Naive B cell (primary cell): Measurements from ENCODE around the gene CAPZB. TPM values are rescaled to one million over a fixed set of nuclear protein-coding genes. Genes with fewer than 3 reads are reported as not detected.
A peak's percentile ranks its signal among the peaks of the same experiment; 100 is the strongest.

Source experiments
- ATAC-seq, 2 donors: fragments of 150-1000 bp; cut with Tn5 transposase; 2 replicates each; pipeline ENCODE4 v1.10.0; 2021; ENCODE audit warnings: low read depth in 2 of 2, mild to moderate bottlenecking in 2 of 2, moderate library complexity in 2 of 2
- DNase-seq: peaks from one replicate; pipeline ENCODE4 v3.0.0; 2022
- H3K27ac Mint-ChIP-seq, 6 donors: one replicate each; pipeline ENCODE4 v1.8.0; 2020 to 2022; ENCODE audit warnings: mild to moderate bottlenecking in 6 of 6, mixed read lengths in 6 of 6, moderate library complexity in 5 of 6, inconsistent platforms in 2 of 6
- H3K27me3 Mint-ChIP-seq, 3 donors: one replicate each; pipeline ENCODE4 v1.8.0; 2021 to 2022; ENCODE audit warnings: mixed read lengths in 3 of 3, mild to moderate bottlenecking in 1 of 3
- H3K36me3 Mint-ChIP-seq, 2 donors: one replicate each; pipeline ENCODE4 v1.8.0; 2020 to 2022; ENCODE audit warnings: mixed read lengths in 2 of 2, inconsistent platforms in 1 of 2, mild to moderate bottlenecking in 1 of 2
- H3K4me1 Mint-ChIP-seq, 3 donors: one replicate each; pipeline ENCODE4 v1.8.0; 2020 to 2022; ENCODE audit warnings: mixed read lengths in 3 of 3, inconsistent platforms in 1 of 3, mild to moderate bottlenecking in 1 of 3, moderate library complexity in 1 of 3
- H3K4me3 Mint-ChIP-seq, 8 donors: one replicate each; pipeline ENCODE4 v1.8.0; 2020 to 2022; ENCODE audit warnings: mild to moderate bottlenecking in 8 of 8, mixed read lengths in 8 of 8, moderate library complexity in 8 of 8, inconsistent platforms in 2 of 8
- H3K9me3 Mint-ChIP-seq, 7 donors: one replicate each; pipeline ENCODE4 v1.8.0; 2020 to 2022; ENCODE audit warnings: mixed read lengths in 7 of 7, mild to moderate bottlenecking in 5 of 7, inconsistent platforms in 2 of 7, moderate library complexity in 1 of 7
- polyA plus RNA-seq, 6 donors: library from polyadenylated mRNA; unstranded; fragments of 300-500 nt; fragmentation: Illumina TruSeq; gene quantifications; one replicate each; pipeline ENCODE4 v1.2.3, GENCODE V29; 2021; ENCODE audit warnings: low read depth in 6 of 6

The CAPZB gene
- polyA plus RNA-seq, 6 donors from 2014 or later: 328 to 445 (median 382) TPM

- H3K27me3 Mint-ChIP-seq: no peaks in the 10 kb centered on the region
- no peak for DNase-seq
- H3K36me3 Mint-ChIP-seq: peaks cover 0 to 5% of the 10 kb centered on the region in 2 donors
- H3K27ac Mint-ChIP-seq: peak overlapping the region in 3 of 6 donors; percentile 2 to 72 (median 48)
- no peak overlapping the region for H3K4me3 Mint-ChIP-seq
- no peaks in the 10 kb centered on the region for H3K9me3 Mint-ChIP-seq
- peaks cover 44 to 83% (median 66%) of the 10 kb centered on the region in 3 donors for H3K4me1 Mint-ChIP-seq
- ATAC-seq: no peak
Measured at GRCh38 chr1:19435851-19436455, 49.4 kb downstream of the CAPZB start.

GRCh38 chr1:19435181-19435580 is 50.2 kb downstream of the CAPZB start:
- Mint-ChIP-seq H3K27ac (peak overlapping the region in 2 of 6 donors; percentile 33 to 44), H3K4me3 (no peak overlapping the region), H3K9me3 (no peaks in the 10 kb centered on the region), H3K27me3 (no peaks in the 10 kb centered on the region), H3K36me3 (peaks cover 0 to 5% of the 10 kb centered on the region in 2 donors), H3K4me1 (peaks cover 51 to 83% (median 69%) of the 10 kb centered on the region in 3 donors)
- DNase-seq (no peak), ATAC-seq (no peak)

GRCh38 chr1:19433719-19433998 is 51.7 kb downstream of the CAPZB start:
- no peak overlapping the region for H3K4me3 Mint-ChIP-seq
- H3K27ac Mint-ChIP-seq: peak overlapping the region in 2 of 6 donors; percentile 56 to 80
- no peaks in the 10 kb centered on the region for H3K9me3 Mint-ChIP-seq
- peaks cover 57 to 85% (median 69%) of the 10 kb centered on the region in 3 donors for H3K4me1 Mint-ChIP-seq
- H3K27me3 Mint-ChIP-seq: no peaks in the 10 kb centered on the region
- ATAC-seq: no peak
- H3K36me3 Mint-ChIP-seq: peaks cover 0 to 5% of the 10 kb centered on the region in 2 donors
- no peak for DNase-seq

GRCh38 chr1:19432943-19433718 is 52.2 kb downstream of the CAPZB start:
- ATAC-seq: no peak
- Mint-ChIP-seq H3K4me3 (no peak overlapping the region), H3K27me3 (no peaks in the 10 kb centered on the region), H3K4me1 (peaks cover 58 to 84% (median 71%) of the 10 kb centered on the region in 3 donors), H3K36me3 (peaks cover 0 to 5% of the 10 kb centered on the region in 2 donors), H3K27ac (peak overlapping the region in 5 of 6 donors; percentile 3 to 47 (median 47)), H3K9me3 (no peaks in the 10 kb centered on the region)
- DNase-seq: no peak

GRCh38 chr1:19430121-19431068 is 54.9 kb downstream of the CAPZB start:
- H3K9me3 Mint-ChIP-seq: no peaks in the 10 kb centered on the region
- H3K27me3 Mint-ChIP-seq: no peaks in the 10 kb centered on the region
- DNase-seq (no peak), ATAC-seq (peak; percentile 33 to 37)
- H3K27ac Mint-ChIP-seq: peak overlapping the region in 5 of 6 donors; percentile 51 to 94 (median 80)
- H3K4me3 Mint-ChIP-seq: peak overlapping the region in 3 of 8 donors; percentile 3 to 60 (median 24)
- peaks cover 0 to 5% of the 10 kb centered on the region in 2 donors for H3K36me3 Mint-ChIP-seq
- H3K4me1 Mint-ChIP-seq: peaks cover 48 to 78% (median 60%) of the 10 kb centered on the region in 3 donors

- ATAC-seq: no peak
- Mint-ChIP-seq H3K36me3 (peaks cover 0 to 5% of the 10 kb centered on the region in 2 donors), H3K27ac (peak overlapping the region in 2 of 6 donors; percentile 67 to 80), H3K9me3 (no peaks in the 10 kb centered on the region), H3K4me1 (peaks cover 55 to 81% (median 68%) of the 10 kb centered on the region in 3 donors), H3K27me3 (no peaks in the 10 kb centered on the region), H3K4me3 (peak overlapping the region in 3 of 8 donors; percentile 13 to 71 (median 16))
- DNase-seq: no peak
Measured at GRCh38 chr1:19429611-19430010, 55.7 kb downstream of the CAPZB start.

GRCh38 chr1:19427087-19427781 is 58.1 kb downstream of the CAPZB start:
- Mint-ChIP-seq H3K27ac (peak overlapping the region in 1 of 6 donors; percentile 21), H3K27me3 (no peaks in the 10 kb centered on the region), H3K4me3 (no peak overlapping the region), H3K4me1 (peaks cover 56 to 84% (median 71%) of the 10 kb centered on the region in 3 donors), H3K36me3 (no peaks in the 10 kb centered on the region), H3K9me3 (no peaks in the 10 kb centered on the region)
- ATAC-seq: no peak
- no peak for DNase-seq

GRCh38 chr1:19426294-19427086 is 58.8 kb downstream of the CAPZB start:
- Mint-ChIP-seq H3K9me3 (no peaks in the 10 kb centered on the region), H3K4me3 (no peak overlapping the region), H3K4me1 (peaks cover 62 to 79% (median 78%) of the 10 kb centered on the region in 3 donors), H3K36me3 (no peaks in the 10 kb centered on the region), H3K27ac (peak overlapping the region in 4 of 6 donors; percentile 10 to 78 (median 59)), H3K27me3 (no peaks in the 10 kb centered on the region)
- DNase-seq: no peak
- ATAC-seq: no peak

- DNase-seq: no peak
Measured at GRCh38 chr1:19425646-19426239, 59.6 kb downstream of the CAPZB start.

GRCh38 chr1:19424651-19425570 is 60.4 kb downstream of the CAPZB start:
- Mint-ChIP-seq H3K27ac (peak overlapping the region in 4 of 6 donors; percentile 14 to 74 (median 54)), H3K4me3 (no peak overlapping the region), H3K9me3 (no peaks in the 10 kb centered on the region), H3K36me3 (no peaks in the 10 kb centered on the region), H3K27me3 (no peaks in the 10 kb centered on the region), H3K4me1 (peaks cover 59 to 71% (median 70%) of the 10 kb centered on the region in 3 donors)
- no peak for DNase-seq
- ATAC-seq: no peak

More at GRCh38 chr1:19425646-19426239, 59.6 kb downstream of the CAPZB start:
- Mint-ChIP-seq H3K36me3 (no peaks in the 10 kb centered on the region), H3K4me3 (no peak overlapping the region), H3K27ac (peak overlapping the region in 3 of 6 donors; percentile 35 to 74 (median 60)), H3K4me1 (peaks cover 67 to 79% (median 78%) of the 10 kb centered on the region in 3 donors), H3K27me3 (no peaks in the 10 kb centered on the region), H3K9me3 (no peaks in the 10 kb centered on the region)
- ATAC-seq: no peak

GRCh38 chr1:19423130-19423529 is 62.2 kb downstream of the CAPZB start:
- DNase-seq (no peak), ATAC-seq (no peak)
- H3K27me3 Mint-ChIP-seq: no peaks in the 10 kb centered on the region
- H3K4me3 Mint-ChIP-seq: no peak overlapping the region
- H3K27ac Mint-ChIP-seq: peak overlapping the region in 3 of 6 donors; percentile 16 to 78 (median 32)
- peaks cover 0 to 14% of the 10 kb centered on the region in 2 donors for H3K36me3 Mint-ChIP-seq
- no peaks in the 10 kb centered on the region for H3K9me3 Mint-ChIP-seq
- H3K4me1 Mint-ChIP-seq: peaks cover 49 to 63% (median 59%) of the 10 kb centered on the region in 3 donors
